HG03571 (cell line): Measurements from ENCODE around the gene SCUBE1.

Experiments used
- ATAC-seq: cut with Tn5 transposase; IDR thresholded peaks from one replicate; pipeline ENCODE4 v1.9.1; 2021; ENCODE audit not compliant: unreplicated experiment

SCUBE1 gene

GRCh38 chr22:43239956-43240355, 103.2 kb downstream of the SCUBE1 start:
- no peak for ATAC-seq

GRCh38 chr22:43239193-43239780, 103.9 kb downstream of the SCUBE1 start:
- ATAC-seq: no peak

DNA sequence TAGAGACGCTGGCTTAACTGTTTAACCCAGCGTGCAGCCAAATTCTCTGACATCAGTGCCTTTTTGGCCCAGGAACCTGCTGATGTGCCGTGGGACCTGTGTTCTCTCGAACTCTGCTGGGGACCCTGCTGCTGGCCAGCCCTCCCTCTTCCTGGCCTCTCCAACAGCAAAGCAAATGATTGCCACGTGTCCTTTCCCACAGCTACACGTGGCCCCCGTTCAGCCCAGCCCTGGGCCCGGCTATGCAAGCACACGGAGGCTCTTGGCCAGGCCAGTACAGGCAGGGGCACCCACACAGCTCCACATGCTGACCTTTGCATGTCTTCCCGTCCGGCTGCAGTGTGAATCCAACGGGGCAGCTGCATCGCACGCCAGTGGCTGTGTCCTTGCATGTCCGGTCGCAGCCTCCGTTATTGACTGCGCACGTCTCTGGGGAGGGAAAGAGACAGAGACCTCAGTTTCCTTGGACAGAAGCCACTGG, 104.6 kb downstream of the SCUBE1 start:
- ATAC-seq: no peak

GRCh38 chr22:43237280-43237679, 105.9 kb downstream of the SCUBE1 start:
- no peak for ATAC-seq

GRCh38 chr22:43236411-43237166, 106.6 kb downstream of the SCUBE1 start:
- ATAC-seq: no peak

GRCh38 chr22:43235445-43236409, 107.4 kb downstream of the SCUBE1 start:
- ATAC-seq: no peak

- ATAC-seq: no peak
Observed at GRCh38 chr22:43234264-43234988, 108.7 kb downstream of the SCUBE1 start.

GRCh38 chr22:43233529-43233928, 109.6 kb downstream of the SCUBE1 start:
- ATAC-seq: no peak

- ATAC-seq: no peak
Observed at GRCh38 chr22:43232445-43232844, 110.7 kb downstream of the SCUBE1 start.

GRCh38 chr22:43231724-43232034, 111.5 kb downstream of the SCUBE1 start:
- no peak for ATAC-seq

DNA sequence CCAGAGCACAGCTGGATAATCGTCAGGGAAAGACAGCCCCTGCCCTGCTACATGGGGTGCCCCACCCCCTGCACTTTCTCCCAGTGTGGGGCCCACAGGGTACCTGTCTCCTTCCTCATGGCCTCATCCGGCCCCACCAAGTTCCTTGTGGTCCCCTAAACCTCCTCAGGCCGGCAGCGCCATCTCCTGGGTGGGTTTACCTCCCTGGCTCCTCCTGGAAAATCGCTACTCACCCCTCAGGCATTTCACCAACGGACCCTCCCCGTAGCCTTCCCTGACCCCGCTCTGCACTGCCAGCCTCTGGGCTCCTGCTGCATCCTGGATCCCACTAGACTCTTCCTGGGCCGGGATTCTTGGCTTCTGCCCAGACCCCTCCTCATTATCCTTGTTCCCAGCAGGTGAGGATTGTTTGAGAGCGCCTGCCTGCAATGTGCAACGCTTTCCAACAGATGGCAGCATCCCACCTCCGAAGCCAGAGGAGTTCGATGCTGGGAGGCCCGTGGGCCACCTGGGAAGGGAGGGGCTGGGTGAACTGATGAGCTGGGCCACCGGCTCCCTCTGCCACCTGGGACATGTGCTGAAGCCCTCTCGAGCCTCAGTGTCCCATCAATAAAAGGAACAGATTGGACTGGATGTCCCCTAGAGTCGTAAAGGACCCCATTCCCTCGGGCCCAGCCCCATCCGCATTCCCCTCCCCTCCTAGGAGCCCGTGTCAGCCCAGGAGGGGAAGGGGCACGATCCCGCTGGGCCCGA, 112.0 kb downstream of the SCUBE1 start:
- no peak for ATAC-seq

DNA sequence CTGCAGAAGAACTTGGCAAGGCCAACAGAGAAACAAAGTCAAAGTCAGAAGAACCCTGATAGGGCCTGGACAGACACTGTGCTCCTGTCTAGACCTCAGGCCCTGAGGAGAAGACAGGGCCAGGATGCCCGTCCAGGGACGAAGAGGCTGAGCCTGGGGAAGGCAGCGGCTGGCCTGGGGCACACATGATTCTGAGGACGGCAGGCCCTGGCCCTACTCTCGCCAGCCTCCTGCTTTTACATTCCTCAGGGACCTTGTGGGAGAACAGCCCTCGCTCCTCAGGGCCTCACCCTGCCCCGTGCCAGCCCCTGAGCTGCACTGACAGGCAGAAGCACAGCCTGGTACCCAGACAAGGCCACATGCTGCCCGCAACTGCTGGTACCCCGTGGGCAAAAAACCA, 112.6 kb downstream of the SCUBE1 start:
- no peak for ATAC-seq

- ATAC-seq: no peak
Observed at GRCh38 chr22:43228863-43229262, 114.3 kb downstream of the SCUBE1 start.

- ATAC-seq: no peak
Observed at GRCh38 chr22:43228330-43228729, 114.8 kb downstream of the SCUBE1 start.

- no peak for ATAC-seq
Observed at GRCh38 chr22:43227239-43227630, 115.9 kb downstream of the SCUBE1 start.

GRCh38 chr22:43226377-43227238, 116.6 kb downstream of the SCUBE1 start:
- no peak for ATAC-seq

GRCh38 chr22:43225609-43226008, 117.6 kb downstream of the SCUBE1 start:
- no peak for ATAC-seq

DNA sequence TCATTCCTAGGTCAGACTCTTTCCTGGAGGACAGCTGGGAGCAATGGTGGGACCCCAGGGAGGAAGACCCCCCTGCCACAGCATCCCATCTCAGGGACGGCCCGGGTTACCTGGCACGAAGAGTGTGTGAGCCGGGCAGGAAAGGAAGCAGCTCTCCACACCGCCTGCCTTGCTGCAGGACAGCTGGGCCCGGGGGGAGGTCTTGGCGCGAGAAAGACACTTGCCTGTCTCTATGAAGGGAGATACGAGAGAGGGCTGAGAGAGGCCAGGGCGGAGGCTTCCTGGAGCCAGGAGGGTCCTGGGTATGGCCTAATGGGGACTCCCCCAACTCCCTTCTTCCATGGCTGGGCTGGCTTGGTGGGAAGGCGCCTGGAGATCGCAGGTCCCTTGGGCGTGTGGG, 120.2 kb downstream of the SCUBE1 start:
- no peak for ATAC-seq

DNA sequence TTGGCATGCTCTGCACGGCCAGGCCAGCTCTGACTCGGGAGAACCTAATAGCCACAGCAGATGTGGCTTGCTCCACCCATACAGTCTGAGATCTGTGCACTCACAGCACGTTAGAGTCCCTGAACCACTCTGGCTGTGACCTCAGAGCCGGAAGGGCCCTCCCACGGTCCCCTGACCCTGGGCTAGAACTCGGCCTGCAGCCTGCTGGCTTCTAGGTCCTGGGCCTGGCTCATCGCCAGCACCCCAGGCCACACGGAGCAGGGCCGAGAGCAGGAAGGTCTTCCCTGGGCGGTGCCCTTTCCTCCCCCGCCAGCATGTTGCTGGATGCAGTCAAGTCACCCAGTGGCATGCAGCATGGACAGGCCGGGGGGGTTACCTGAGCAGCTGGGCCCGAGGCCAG, 120.9 kb downstream of the SCUBE1 start:
- ATAC-seq: no peak
